ENCODE results near the gene GAK.

Gene GAK

DNA sequence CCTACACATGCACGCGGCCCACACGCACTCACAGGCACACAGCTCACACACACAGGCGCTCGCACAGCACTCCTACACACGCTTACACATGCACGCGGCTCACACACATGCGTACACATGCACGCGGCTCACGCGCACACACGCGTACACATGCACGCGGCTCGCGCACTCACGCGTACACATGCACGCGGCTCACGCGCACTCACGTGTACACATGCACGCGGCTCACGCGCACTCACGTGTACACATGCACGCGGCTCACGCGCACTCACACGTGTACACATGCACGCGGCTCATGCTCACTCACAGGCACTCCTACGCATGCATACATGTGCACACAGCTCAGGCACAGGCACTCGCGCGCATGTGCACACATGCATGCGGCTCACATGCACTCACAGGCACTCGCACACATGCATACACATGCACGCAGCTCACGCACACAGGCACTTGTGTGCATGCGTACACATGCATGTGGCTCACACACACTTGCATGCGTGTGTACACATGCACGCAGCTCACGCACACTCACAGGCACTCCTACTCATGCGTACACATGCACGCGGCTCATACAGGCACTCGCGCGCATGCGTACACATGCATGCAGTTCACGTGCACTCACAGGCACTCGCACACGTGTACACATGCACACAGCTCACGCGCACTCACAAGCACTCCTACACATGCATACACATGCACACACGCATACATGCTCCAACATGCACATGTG, 44.9 kb downstream of the GAK start:
- no peak for DNase-seq

DNA sequence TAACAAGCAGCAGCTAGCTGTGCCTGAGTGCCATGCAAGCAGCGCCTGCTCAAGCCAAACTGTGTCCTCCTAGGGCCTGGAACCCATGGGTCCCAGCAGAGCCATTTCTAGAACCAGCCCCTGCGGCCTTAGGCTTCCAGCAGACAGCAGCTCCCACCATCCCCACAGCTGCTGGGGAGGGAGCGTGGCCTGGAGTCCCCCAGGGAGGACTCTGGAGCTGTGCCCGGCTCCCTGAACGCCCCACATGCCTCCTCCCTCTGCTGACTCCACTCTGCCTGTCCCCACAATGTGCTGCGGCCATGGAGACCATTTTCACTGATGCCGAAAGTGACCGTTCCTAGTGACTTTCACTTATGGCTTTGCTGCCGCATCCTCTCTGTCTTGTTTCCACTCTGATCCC, 45.9 kb downstream of the GAK start:
- no peak for DNase-seq

DNA sequence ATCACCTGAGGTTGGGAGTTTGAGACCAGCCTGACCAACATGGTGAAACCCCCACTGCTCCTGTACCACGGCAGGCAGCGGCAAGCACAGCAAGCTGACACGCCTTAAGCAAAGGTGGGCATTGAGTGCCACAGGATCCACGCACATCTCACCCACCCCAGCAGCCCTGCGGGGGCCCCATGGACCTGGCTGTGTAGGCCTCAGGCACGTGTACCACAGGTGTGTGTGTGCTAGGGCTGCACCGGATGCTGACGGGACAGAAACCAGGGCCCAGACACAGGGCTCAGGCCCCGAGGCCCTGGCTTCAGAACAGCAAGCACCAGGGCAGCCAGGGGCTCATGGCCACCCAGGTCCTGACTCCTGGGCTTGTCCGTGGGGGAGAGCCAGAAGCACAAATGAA, 46.8 kb downstream of the GAK start:
- DNase-seq: no peak

DNA sequence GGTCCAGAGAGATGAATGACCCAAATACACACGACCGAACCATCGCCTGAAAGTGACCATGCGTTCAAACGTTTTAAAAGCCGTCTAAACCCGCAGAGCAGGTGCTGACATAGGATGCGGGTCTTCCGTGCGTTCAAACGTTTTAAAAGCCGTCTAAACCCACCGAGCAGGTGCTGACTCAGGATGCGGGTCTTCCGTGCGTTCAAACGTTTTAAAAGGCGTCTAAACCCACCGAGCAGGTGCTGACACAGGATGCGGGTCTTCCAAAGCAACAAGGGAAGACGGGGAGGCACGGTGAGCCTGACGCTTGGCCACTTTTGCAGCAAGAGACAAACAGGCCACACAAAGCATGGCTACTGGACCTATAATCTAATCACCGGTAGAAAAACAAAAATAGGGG, 47.2 kb downstream of the GAK start:
- no peak for DNase-seq

DNA sequence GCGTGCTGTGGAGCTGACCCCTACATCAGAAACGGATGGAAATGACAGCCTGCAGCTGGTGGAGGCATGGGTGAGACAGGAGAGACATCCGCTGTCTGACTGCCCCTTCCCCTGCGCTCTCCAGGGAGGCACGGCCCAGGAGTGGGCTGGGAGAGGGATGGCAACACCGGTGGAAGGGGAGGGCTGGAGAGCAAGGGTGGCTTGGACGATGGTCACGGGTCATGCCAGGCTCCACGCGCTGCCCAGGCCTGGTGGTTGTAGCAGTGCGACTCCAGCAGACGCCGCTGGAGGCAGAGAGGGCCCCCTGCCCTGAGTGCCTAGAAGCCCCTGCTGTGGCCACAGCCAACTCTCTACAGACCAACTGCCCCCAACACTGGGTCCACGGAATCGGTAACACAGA, 47.9 kb downstream of the GAK start:
- no peak for DNase-seq

DNA sequence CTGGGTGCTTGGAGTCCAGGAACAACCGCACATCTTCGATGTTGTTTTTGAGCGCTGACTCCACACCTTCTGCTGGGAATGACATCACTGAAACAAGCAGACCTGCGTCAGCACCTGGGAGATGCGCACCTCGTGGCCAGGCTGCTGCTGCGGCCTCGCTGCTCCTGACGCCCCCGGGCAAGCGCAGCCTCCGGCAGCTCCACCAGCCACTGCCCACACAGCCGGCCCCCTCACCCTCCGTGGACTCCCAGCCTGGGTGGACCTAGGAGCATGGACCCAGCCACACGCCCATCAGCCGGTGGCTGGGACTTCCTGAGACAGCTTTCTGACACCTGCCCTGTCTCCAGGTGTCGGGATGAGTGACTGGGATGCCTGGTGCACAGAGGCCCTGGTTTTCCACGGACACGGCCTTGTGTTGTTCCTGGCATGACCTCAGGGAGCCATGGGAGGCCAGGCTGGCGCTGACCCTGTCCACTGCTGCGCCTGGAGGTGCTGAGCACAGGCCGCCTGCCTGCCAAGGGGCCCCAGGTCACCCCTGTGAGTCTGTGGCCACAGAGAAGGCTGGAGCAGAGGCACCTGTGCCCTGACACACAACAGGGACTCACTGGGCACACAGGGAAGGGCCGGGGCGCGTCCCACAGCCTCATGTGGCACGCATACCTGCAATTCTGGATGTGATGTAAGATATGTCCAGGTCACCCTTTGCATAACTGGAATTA, 48.6 kb downstream of the GAK start:
- DNase-seq: no peak

DNA sequence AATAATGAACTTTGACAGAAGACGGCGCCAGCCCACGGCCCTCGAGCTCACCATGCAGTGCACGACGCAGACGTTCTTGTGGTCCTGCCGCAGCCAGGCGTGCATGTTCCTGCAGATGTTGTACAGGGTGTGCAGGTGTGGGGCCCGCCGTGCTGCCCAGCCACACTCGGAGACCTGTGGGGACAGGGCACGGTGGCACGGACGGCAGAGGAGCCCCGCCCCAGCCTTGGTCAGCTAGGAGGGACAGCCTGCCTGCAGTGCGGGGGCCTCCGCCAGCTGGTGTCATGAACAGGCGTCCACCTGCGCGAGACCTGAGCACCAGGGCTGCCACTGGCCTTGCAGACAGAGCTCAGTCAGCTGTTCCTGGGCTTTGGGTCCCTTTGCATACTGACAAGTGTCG, 49.5 kb downstream of the GAK start:
- no peak for DNase-seq

DNA sequence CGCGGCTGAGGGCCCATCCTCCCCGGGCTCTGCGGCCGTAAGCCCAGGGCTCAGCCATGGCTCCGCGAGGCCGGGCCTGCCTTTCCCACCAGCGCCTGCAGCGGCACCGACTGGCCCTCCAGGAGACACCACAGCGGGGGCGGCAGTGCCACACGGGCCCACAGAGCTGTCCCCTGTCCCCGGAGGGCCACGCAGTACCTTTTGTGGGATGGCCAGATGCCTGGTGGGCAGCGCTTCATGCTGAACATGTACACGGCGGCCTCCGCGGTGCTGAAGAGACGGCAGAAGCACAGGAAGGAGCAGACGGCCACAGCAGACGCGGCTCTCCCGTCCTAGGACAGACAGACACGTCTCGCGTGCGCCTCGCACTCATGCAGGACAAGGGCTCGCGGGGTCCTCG, 50.4 kb downstream of the GAK start:
- no peak for DNase-seq

DNA sequence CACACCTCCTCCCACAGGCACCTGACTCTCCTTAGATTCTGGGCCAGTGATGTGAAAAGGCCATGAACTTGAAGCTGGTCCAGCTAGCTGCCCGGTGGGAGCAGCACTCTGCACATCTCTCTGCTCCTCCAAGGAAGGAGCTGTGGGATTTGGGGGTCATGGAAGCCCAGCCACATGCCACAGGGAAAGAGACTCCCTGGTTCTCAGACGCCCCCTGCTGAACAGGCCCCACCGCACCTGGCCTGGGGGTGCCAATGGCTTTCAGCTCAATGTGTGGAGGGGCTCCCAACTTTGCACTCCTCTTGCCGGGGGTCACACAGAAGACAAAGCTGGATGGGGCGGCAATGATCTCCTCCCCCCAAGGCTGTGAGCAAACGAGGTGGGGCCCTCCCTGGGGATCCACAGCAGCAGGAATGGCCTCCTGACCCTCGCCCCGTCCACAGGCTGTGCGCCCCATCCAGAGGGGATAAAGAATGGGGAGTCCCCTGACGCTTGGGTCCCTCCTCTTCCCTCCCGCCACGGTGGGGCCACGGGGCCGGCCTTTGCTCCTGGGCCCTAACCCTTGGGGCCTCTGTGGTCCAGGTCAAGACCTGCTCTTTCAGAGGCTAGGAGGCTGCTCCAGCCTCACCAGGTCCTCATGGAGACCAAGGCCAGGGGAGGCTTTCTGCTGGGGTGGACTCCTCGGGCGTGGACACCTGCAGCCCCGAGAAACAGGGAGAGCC, 51.3 kb downstream of the GAK start:
- DNase-seq: no peak

DNA sequence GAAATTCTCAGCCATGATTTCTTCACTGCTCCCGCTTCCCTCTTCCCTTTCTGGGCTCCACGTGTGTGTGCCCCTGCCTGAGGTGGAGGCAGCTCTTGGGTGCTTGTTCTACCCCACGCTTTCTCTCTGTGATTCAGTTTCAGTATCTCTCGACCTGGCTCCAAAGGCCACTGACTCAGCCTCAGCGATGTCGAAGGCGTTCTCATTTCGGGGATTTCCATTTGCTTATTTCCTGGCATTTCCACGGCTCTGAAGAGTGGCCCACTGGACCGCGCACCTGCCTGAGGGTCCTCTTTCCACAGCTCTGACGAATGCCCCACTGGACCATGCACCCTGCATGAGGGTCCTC, 52.4 kb downstream of the GAK start:
- DNase-seq: no peak

DNA sequence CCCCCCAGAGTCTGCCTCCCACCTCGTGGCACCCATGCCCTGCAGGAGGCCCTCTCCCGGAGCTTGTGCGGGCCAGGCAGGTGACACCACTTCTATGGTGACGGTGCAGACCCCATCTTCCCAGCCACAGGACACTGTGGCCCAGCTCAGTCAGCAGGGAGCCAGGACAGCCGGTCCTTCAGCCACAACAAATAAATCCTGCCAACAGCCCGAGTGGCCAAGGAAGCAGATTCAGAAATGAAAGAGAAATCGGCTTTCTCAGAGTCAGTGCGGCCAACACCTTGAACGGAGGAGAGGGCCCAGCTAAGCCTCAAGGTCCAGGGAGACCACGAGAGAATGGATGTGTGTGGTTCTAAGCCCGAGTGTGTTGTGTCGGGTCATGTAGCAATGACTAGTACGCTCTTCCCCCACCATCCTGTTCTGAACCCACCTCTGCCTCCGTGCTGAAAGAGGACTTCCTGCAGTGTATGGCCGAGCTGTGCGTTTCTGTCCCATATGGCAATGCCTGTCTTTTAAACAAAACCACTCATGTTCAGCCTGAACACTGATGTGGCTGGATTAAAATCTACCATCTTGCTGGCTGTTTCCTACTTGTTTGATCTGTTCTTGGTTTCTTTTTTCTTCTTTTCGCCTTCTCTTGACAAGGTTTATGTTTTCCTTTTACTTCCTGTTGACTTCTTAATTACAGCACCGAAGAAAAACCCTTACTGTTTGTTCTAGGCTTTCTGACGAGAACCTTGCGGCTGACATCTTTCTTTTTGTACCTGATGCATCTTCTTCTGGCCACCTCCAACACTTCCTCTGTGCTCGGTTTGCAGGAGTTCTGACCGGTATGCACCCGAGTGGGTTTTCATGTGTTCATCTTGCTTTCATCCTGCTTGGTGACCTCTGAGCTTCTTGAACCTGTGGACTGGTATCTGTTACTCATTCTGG, 53.1 kb downstream of the GAK start:
- no peak for DNase-seq

DNA sequence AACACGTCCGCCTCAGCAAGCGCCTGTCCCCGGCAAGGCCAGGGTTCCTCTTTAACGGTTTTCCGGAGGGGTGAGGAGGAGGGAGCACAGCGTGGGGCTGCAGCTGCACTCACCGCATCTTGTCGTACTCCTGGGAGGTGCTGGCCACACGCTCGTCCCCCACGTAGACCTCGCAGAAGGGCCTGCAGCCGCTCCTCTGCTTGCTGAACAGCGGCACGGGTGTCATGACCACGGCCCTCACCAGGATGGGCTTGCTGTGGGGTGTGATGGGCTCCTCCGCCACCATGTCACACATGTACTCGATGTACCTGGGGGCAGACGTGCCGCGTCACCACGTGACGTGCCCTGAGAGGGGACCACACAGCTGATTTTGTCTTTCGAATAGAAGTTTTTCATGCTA, 54.6 kb downstream of the GAK start:
- no peak for DNase-seq

DNA sequence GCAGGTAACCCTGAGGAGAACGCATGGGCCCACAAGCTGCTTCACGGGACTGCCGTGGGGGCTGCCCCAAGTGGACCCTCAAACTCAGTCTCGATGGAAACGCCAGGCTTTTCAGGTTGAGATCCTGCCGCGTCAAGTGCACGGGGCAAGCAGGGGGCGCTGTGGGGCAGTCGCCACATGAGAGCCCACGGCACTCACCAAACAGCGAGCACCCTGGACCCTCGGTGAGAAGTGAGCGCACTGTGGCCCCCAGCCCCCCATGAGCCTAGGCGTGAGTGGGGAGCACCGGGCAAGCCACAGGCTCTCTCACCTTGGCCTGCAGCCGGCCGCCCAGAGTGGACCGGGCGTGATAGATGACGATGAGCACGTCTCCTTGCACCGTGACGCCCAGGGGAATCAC, 55.3 kb downstream of the GAK start:
- no peak for DNase-seq

DNA sequence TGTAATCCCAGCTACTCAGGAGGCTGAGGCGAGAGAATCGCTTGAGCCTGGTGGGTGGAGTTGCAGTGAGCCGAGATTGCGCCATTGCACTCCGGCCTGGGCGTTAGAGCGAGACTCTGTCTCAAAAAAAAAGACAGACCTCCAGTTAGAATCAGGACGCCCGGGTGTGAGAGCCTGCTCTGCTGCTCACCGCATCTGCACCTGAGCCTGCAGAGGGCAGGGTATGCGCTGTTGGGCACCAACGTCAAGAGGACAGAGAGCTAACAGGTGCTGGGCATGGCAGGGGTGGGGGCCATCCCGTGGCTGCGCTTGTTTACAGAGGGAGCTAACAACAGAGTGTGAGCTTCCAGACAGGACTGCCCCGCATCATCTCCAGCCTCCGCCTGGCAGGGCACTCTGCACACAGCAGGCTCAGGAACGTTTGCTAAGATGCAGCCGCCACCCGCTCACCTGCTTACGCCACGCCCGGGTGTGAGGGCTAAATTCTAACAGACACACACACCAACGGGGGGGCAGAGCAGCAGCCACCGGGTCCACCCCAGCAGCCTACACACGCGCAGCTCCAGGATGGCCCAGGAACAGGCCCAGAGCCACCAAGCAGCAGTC, 56.2 kb downstream of the GAK start:
- DNase-seq: no peak

DNA sequence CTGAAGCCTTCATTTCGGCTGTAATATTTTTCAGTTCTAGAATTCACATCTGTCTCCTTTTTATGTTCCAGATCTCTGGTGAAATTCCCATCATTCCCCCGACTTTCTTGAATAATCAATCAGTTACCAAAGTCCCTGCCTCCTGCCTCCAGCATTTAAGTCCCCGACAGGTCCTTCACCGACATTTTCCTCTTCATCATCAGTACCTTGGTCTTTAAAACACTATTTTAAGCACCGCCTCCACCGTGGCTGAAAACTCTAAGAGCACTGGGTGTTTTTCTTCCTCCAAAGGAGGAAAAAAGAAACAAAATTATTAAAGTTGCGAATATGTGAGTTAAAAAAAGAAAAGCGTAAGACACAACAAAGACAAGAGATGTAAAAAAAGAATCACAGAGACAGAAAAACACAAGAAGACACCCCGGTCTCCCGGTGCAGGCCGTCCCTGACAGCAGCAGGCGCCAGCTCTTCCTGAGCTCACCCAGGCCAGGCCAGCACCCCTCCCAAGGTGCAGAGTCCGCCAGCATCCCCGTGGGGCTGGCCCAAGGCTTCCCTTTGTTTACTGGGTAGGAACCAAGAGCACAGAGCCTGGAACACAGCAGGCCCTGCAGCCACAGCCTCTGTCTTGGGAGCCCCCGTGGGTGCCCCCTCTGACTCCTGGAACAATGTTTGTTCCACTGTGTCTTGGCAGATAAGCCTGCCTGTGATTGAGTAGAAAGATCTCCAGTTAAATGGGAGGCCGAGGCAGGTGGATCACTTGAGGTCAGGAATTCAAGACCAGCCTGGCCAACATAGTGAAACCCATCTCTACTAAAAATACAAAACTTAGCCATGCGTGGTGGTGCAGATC, 56.9 kb downstream of the GAK start:
- DNase-seq: no peak

DNA sequence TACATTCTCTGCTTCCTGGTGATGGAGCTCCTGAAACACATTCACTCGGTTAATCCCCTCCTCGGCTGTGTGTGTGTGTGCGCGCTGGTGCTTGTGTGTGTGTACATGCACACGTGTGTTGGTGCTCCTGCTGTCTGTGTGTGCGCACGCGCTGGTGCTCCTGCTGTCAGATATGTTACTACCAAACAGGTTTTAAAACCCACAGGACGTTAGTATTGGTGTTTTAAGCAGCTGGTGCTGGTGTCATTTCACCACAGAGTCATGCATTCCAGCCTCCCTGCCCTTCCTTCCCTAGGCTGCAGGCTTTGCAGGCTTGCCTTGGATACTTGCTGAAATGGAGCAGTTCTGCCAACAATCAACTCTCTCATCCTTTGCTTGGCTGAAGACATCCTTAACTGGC, 58.1 kb downstream of the GAK start:
- no peak for DNase-seq

DNA sequence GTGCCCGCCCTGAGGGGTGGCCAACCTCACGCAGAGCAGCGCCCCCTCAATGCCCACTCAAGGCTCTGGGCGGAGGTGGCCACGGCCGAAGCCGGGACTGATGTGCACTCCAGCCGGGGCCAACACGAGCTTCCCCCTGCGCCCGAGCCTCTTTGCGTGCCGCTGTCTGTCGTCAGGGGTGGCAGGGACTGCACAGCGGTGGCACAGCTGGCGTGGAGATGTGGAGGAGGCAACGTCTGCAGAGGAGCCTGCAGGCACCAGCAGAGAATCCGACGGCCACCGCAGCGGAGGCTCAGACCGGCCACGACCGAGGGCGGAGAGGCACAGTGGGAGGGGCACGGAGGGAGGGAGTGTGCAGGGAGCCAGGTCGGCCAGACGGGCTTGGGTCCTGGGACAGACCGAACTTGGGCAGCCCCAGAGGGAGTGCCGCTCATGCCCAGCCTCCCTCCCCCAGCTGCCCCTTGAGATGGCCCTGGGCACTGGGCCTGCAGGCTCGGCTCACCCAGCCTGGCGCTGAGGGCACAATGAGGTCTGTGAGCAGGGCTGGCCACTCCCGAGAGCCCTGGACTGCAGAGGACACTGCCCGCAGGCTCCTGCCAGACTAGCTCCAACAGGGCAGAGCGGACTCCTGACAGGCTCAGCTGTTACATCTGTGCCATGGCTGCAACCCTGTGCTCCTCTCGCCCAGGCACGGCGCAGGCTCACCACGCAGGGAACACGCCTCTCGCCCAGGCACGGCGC, 59.7 kb downstream of the GAK start:
- DNase-seq: no peak

DNA sequence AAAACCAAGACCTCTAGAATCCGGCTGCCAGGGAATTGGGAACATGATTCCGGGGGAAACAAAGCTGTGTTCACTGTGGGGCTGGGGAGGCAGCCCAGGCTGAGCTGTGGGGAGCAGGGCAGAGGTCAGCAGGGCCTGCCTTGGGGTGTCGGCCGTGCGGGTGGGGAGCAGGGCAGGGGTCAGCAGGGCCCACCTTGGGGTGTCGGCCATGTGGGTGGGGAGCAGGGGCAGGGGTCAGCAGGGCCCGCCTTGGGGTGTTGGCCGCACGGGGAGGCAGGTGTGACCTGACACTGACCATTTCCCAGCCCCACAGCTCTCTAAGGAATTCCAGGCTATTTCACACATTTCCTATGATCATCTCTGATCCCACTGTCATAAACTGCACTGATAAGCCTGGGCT, 60.6 kb downstream of the GAK start:
- no peak for DNase-seq

DNA sequence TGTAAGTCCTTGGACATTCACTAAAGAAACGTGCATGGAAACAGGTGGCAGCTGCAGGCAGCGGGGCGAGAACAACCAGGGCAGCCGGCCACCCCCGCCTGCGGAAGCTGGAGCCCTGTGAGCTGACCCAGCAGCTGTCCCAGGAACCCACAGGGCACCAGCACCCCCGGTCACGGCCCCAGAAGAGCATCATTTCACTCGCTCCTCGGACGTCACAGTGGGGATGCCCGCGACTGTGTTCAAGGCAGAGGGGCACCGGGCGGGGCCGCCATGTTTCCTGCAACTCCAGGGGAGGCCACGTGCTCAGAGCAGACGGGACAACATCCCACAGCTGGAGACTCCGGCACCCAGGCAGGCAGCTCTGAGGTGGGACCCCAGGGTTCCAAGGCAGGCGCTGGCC, 61.2 kb downstream of the GAK start:
- no peak for DNase-seq

DNA sequence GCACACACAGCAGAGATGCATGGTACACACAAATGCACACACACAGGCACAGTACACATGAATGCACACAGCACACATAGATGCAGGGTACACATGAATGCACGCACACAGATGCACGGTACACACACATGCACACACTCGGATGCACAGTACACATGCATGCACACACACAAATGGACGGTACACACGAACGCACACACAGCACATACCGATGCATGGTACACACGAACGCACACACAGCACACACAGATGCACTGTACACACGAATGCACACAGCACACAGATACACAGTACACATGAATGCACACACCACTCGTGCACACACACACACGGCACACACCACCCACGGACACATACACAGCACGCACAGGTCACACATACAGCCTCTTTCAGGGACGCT, 62.3 kb downstream of the GAK start:
- no peak for DNase-seq

DNA sequence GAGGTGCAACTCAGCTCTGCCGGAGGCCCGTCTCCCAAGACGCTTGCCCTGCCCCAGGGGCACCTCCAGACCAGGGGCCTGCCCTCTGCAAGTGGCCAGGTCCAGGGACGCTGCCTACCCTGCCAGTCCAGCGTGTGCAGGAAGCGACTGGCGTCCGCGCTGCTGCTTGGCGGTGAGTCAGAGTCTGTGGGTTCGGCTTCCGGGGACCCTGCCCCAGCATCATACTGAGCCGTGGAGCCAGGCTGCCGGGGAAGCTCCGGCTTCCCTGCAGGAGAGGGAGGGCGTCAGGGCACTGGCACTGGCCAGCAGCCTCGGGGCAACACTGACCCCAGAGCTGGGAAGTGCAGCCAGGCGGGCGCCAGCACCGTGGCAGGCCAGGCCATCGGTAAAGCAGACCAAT, 63.7 kb downstream of the GAK start:
- no peak for DNase-seq
